HFF-Myc (cell line): ENCODE results near the gene IMPDH1.

Experiments used
- DNase-seq: peaks from one replicate; pipeline ENCODE4 v3.0.0-alpha.2; 2011; ENCODE audit warnings: low read depth; ENCODE audit errors: extremely low read depth
- H3K4me3 ChIP-seq: replicated peaks from 2 replicates; pipeline ENCODE4 v1.5.1; 2011; ENCODE audit warnings: low read depth, mild to moderate bottlenecking, control low read depth, low read length
- TF ChIP-seq, protein P1 (sequence below): IDR thresholded peaks from 2 replicates; pipeline ENCODE4 v1.5.1; 2012; ENCODE audit warnings: mild to moderate bottlenecking, low read depth, low read length, control low read depth; ENCODE audit errors: missing control alignments

IMPDH1 gene

DNA sequence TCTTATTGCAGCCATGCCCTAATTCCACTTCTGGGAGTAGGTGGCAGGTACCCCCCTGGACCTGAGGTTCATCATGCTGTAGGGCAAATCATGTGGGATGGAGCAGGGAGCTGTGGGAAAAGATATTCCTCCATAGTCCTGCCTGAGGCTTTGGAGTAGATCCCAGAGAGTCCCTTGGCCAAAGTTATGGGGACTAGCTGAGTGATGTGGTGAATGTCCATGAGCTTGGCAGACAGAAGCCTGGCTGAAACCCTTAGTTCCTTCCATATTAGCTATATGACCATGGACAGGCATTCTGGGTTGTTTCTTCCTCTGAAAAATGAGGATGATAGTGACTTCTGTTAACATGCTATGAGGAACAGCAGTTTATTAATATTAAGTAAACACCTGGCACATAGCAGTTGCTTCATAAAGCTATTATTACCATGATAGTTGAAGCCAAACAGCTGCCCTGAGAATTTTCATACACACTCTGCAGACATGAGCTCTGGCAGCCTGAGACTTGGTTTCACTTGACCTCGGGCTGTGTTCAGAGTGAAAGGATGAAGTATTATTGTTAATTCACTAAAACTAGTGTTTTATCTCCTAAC is 15.0 kb upstream of the IMPDH1 start:
- TF ChIP-seq, protein P1, sequence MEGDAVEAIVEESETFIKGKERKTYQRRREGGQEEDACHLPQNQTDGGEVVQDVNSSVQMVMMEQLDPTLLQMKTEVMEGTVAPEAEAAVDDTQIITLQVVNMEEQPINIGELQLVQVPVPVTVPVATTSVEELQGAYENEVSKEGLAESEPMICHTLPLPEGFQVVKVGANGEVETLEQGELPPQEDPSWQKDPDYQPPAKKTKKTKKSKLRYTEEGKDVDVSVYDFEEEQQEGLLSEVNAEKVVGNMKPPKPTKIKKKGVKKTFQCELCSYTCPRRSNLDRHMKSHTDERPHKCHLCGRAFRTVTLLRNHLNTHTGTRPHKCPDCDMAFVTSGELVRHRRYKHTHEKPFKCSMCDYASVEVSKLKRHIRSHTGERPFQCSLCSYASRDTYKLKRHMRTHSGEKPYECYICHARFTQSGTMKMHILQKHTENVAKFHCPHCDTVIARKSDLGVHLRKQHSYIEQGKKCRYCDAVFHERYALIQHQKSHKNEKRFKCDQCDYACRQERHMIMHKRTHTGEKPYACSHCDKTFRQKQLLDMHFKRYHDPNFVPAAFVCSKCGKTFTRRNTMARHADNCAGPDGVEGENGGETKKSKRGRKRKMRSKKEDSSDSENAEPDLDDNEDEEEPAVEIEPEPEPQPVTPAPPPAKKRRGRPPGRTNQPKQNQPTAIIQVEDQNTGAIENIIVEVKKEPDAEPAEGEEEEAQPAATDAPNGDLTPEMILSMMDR = no peak
- DNase-seq = no peak
- H3K4me3 ChIP-seq = no peak overlapping the region

DNA sequence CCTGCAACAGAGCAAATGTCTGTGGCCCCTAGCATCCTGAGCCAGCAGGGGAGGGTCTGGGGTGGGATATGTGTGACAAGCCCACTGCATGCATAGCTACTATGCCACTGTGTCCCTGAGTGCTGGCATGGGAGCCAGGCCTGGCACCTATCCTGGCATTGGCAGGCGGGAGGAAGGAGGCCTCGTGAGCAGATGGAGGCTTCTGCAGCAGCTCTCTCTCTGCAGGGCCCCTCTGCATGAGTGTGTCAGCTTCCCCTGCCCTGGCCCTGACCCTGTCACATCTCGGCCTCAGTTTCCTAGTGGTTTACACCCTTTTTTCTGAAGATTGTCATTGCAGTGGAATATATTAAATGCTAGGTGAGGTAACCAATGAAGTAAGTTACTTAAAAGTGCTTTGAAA is 13.1 kb upstream of the IMPDH1 start:
- no peak for DNase-seq
- TF ChIP-seq, protein P1 = no peak
- no peak overlapping the region for H3K4me3 ChIP-seq

DNA sequence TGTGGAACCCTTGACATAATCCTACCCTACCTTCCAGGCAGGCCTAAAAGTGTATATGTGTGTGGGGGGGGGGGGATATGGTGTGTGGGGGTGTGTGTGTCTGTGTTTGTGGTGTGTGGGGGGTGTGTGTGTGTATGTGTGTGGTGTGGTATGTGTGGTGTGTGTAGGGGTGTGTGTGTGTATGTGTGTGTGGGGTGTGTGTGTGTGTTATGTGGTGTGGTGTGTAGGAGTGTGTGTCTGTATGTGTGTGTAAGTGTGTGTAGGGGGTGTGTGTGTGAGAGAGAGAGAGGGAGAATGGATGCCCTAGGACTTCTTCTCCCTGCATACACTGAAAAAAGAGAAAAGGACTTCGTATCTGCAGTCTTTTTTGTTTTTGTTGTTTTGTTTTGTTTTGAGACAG is 12.3 kb upstream of the IMPDH1 start:
- TF ChIP-seq, protein P1 = no peak
- no peak for DNase-seq
- H3K4me3 ChIP-seq = no peak overlapping the region

DNA sequence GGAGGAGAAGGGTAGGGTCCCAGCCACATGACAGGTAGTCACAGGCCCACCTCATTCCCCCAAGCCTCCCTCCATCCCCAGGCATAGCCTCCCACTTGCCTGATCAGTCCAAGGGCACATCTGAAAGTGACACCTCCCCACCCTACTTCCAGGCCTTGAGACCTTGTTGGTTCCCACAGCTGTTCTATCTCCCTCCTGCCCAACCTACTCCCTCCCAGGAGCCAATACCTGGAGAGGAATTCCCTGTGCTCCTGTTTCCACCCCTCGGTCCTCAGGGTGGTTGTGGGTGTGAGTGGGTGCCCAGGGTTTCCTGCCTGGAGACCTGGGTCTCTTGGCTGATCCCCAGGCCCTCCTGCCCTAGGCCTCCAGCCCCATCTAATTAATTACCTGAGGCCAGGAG is 11.6 kb upstream of the IMPDH1 start:
- no peak for DNase-seq
- H3K4me3 ChIP-seq = no peak overlapping the region
- TF ChIP-seq, protein P1 = no peak

DNA sequence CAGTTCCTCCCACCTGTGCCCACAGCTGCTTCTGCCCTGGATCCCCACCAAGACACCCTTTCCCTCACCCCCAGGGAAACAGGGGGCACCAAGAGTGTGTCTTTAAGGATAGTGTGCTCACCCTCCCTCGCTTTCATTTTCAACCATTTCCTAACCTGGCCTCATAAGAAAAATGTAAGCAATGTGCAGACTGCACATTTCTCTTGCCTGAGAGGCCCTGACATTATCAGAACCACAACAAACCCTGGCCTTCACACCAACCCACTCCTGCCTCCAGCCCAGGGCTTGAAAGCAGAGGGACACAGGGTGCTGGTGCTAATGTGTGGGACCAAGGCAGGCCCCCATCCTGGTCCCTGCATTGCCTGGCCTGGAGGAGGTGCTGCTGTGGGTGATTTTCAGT is 11.0 kb upstream of the IMPDH1 start:
- no peak for DNase-seq
- no peak overlapping the region for H3K4me3 ChIP-seq

DNA sequence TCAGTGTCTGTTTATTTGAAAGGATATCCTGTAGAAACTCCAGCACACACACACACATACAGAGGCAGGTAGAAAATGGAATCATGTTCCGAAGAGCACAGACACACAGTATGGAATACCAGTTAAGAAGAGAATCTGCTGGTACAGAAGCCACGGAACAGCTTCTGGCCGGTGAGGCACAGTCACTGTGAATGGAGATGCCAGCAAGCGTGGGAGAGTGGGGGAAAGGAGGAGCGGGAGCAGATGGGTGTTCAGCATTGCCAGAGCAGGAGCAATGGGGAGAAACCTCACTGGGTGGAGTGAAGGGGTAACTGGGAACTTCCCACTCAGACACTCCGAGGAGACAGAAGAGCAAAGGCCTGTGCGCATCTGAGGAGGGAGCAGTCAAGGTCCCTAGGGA is 9.5 kb upstream of the IMPDH1 start:
- no peak overlapping the region for H3K4me3 ChIP-seq
- TF ChIP-seq, protein P1 = no peak
- DNase-seq = no peak

More for the DNA sequence above, 11.0 kb upstream of the IMPDH1 start:
- TF ChIP-seq, protein P1 = no peak

DNA sequence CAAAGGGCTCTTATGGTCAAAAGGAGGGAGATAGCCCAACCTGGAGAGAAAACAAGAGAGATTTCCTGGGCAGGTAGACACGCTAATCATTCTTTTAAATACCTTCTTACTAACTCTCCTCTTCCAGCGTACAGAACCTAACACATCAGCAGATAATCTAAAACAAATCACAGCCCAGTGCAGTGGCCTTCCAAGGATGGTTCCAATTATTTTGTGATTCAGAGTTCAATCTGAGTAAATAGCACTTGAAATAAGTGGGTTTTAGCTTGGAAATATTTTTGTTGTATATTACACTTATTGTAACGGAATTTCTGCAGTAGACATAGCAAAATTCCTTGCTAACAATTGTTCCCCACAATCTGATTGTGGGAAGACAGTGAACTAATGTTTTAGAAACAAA is 7.3 kb upstream of the IMPDH1 start:
- H3K4me3 ChIP-seq = no peak overlapping the region
- DNase-seq = no peak
- TF ChIP-seq, protein P1 = no peak
